Measurements from ENCODE around the gene TGM5. TPM values are rescaled to one million over a fixed set of nuclear protein-coding genes. Genes with fewer than 3 reads are reported as not detected.
A peak's percentile ranks its signal among the peaks of the same experiment; 100 is the strongest.

The TGM5 gene
- total and polyA plus RNA-seq, 12 donors = 0.13 to 0.14 (median 0.14) TPM; not detected in 9

DNA sequence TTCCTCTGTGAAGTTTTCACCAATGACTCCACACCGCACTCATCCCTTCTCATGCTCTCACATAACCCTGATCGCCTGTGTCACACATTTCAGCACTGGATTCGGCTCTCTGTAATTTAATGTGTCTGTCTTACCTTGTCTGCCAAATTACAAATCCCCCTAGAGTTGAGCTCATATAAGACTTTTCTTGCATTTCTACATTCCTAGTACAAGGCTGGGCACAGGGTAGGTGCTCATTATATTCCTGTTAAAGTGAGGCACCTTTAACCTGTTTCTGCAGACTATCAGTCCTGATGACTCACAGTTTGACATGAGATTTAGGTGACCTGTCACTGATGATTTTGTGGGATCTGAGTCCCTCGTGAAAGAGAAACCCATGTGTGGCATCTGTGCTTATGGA, 22.6 kb downstream of the TGM5 start:
- TF ChIP-seq, protein P1, sequence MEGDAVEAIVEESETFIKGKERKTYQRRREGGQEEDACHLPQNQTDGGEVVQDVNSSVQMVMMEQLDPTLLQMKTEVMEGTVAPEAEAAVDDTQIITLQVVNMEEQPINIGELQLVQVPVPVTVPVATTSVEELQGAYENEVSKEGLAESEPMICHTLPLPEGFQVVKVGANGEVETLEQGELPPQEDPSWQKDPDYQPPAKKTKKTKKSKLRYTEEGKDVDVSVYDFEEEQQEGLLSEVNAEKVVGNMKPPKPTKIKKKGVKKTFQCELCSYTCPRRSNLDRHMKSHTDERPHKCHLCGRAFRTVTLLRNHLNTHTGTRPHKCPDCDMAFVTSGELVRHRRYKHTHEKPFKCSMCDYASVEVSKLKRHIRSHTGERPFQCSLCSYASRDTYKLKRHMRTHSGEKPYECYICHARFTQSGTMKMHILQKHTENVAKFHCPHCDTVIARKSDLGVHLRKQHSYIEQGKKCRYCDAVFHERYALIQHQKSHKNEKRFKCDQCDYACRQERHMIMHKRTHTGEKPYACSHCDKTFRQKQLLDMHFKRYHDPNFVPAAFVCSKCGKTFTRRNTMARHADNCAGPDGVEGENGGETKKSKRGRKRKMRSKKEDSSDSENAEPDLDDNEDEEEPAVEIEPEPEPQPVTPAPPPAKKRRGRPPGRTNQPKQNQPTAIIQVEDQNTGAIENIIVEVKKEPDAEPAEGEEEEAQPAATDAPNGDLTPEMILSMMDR (IDR thresholded peaks at IDR 0.05) = no peak
- TF ChIP-seq POLR2A (IDR thresholded peaks at IDR 0.05) = no peak
- Histone ChIP-seq H3K27ac (no peak overlapping the region), H3K27me3 (no peaks in the 10 kb centered on the region), H3K9me3 (replicated peaks in 1 of 3) (no peaks in the 10 kb centered on the region), H3K4me3 (no peak overlapping the region), H3K4me1 (replicated peaks in 1 of 2) (no peaks in the 10 kb centered on the region), H3K36me3 (replicated peaks in 1 of 2) (no peaks in the 10 kb centered on the region)
- 77 to 85% (median 80%) methylated on average over 4 of the region's 4 CpGs for WGBS, 4 donors
- intact Hi-C loops (cut with DNase I) = no loop called here
- DNase-seq = peak in 1 of 7 donors; percentile 0

DNA sequence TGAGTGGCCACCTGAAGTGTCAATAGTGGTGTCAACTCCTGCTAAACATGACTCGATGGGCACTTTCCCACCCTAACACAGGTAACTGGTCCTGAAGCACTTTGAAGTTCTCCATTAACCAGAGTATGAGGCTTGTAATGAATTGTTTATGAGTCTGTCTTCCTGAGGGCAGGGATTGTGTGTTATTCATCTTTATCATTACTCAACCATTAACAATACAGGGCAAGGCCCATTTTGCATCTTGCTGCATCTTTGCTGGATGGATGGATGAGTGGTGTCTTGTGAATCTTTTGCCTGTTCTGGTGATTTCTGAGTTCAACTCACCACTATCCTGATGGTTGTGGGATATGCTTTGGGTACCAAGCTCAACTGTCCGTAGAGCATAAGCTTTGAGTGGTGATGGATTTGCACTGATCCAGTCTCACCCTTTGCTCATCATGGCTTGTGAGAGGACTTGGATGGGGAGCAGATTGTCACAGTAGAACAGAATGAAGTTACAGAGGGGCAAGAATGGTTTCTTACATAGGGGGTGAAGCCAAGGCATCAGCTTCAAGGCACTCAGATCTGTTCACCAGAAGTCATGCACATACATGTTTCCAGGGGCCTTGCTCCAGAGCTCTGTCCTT, 23.6 kb downstream of the TGM5 start:
- no peaks in the 10 kb centered on the region for H3K27me3 ChIP-seq

DNA sequence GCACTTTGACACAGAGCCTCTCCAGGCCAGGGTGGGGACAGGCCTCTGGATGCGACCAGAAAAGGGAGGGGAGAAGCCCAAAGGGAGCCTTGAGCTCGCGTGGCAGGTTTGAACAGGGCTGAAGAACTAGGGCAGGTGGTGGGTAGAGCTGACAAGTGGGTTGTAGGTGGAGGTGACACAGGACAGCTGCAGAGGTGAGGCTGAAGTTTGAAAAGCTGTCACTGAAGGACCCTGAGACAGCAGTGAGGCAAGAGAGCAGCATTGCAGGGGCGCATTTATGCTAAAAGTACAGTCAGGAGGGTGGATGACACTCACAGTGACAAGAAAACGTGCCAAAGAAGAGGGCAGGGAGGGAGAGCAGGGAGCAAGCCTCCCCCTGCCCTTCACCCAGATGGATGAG, 24.1 kb downstream of the TGM5 start:
- Histone ChIP-seq H3K27me3 (peaks cover 2% of the 10 kb centered on the region), H3K4me3 (no peak overlapping the region), H3K36me3 (replicated peaks in 1 of 2) (no peaks in the 10 kb centered on the region), H3K27ac (no peak overlapping the region), H3K4me1 (replicated peaks in 1 of 2) (no peaks in the 10 kb centered on the region), H3K9me3 (replicated peaks in 1 of 3) (no peaks in the 10 kb centered on the region)
- TF ChIP-seq POLR2A (IDR thresholded peaks at IDR 0.05) = no peak
- TF ChIP-seq, protein P1 (IDR thresholded peaks at IDR 0.05) = no peak
- 76 to 88% (median 82%) methylated on average over 5 of the region's 5 CpGs for WGBS, 4 donors
- intact Hi-C loops (cut with DNase I) = no loop called here
- DNase-seq = no peak

More for the DNA sequence above, 23.6 kb downstream of the TGM5 start:
- Histone ChIP-seq H3K4me1 (replicated peaks in 1 of 2) (no peaks in the 10 kb centered on the region), H3K27ac (no peak overlapping the region), H3K9me3 (replicated peaks in 1 of 3) (no peaks in the 10 kb centered on the region), H3K36me3 (replicated peaks in 1 of 2) (no peaks in the 10 kb centered on the region), H3K4me3 (no peak overlapping the region)
- intact Hi-C loops (cut with DNase I) = no loop called here
- no peak for DNase-seq
- TF ChIP-seq, protein P1 (IDR thresholded peaks at IDR 0.05) = no peak
- no peak for TF ChIP-seq POLR2A (IDR thresholded peaks at IDR 0.05)
- 90 to 100% (median 90%) methylated on average over 2 of the region's 2 CpGs for WGBS, 4 donors

DNA sequence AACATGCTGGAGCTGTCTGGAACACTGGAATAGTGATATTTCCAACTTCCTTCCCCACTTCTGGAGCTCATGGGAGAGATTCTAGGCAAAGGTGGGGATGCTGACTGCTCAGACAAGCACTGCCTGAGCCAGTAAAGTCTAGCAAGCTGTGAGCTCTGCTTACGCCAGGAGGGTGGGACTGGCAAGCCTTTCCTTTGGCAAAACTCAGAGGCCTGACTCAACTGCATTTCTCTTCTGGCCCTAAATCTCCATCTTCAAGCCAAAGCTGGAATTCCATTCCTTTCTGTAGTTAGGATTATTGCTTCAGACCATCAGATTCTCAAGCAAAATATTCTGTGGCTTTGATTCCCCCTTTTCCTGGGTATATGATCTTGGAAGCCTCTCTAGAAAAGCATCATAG, 25.6 kb downstream of the TGM5 start:
- Histone ChIP-seq H3K36me3 (replicated peaks in 1 of 2) (no peaks in the 10 kb centered on the region), H3K27ac (no peak overlapping the region), H3K27me3 (peaks cover 4% of the 10 kb centered on the region), H3K9me3 (replicated peaks in 1 of 3) (no peaks in the 10 kb centered on the region), H3K4me3 (no peak overlapping the region), H3K4me1 (replicated peaks in 1 of 2) (no peaks in the 10 kb centered on the region)
- TF ChIP-seq POLR2A (IDR thresholded peaks at IDR 0.05) = no peak
- TF ChIP-seq, protein P1 (IDR thresholded peaks at IDR 0.05) = no peak
- DNase-seq = peak in 2 of 7 donors; percentile 19 to 45
- intact Hi-C loops (cut with DNase I) = no loop called here
- 56 to 85% (median 71%) methylated on average over 1 of the region's 1 CpG for WGBS, 4 donors

All from adrenal gland (tissue), 12 donors.